ENCODE results near the gene DNMT3A.

The DNMT3A gene

GRCh38 chr2:25341753-25342371, at the start of gene DNMT3A:
Gene DNMT3A (minus strand): TSS chr2:25341925. CDS start chr2:25313984, 27,941 bp downstream.
- peak; percentile 69 to 73 for DNase-seq

- DNase-seq, result no peak
Measured at GRCh38 chr2:25389161-25389560, 47.4 kb upstream of the DNMT3A start.

- no peak for DNase-seq
Measured at GRCh38 chr2:25388491-25388890, 46.8 kb upstream of the DNMT3A start.

- DNase-seq, result no peak
Measured at GRCh38 chr2:25387876-25388449, 46.2 kb upstream of the DNMT3A start.

- DNase-seq, result no peak
Measured at GRCh38 chr2:25386971-25387875, 45.5 kb upstream of the DNMT3A start.

GRCh38 chr2:25385910-25386309, 44.2 kb upstream of the DNMT3A start:
- no peak for DNase-seq

- DNase-seq, result no peak
Measured at GRCh38 chr2:25383806-25384205, 42.1 kb upstream of the DNMT3A start.

- DNase-seq, result no peak
Measured at GRCh38 chr2:25381502-25381901, 39.8 kb upstream of the DNMT3A start.

- no peak for DNase-seq
Measured at GRCh38 chr2:25380586-25381375, 39.1 kb upstream of the DNMT3A start.

- no peak for DNase-seq
Measured at GRCh38 chr2:25380023-25380422, 38.3 kb upstream of the DNMT3A start.

GRCh38 chr2:25379535-25379934, 37.8 kb upstream of the DNMT3A start:
- no peak for DNase-seq

GRCh38 chr2:25378731-25379490, 37.2 kb upstream of the DNMT3A start:
- no peak for DNase-seq

- no peak for DNase-seq
Measured at GRCh38 chr2:25377822-25378421, 36.2 kb upstream of the DNMT3A start.

GRCh38 chr2:25376750-25377621, 35.3 kb upstream of the DNMT3A start:
- peak; percentile 92 to 93 for DNase-seq

- DNase-seq, result no peak
Measured at GRCh38 chr2:25375989-25376545, 34.3 kb upstream of the DNMT3A start.

GRCh38 chr2:25375371-25375988, 33.8 kb upstream of the DNMT3A start:
- DNase-seq, result no peak

GRCh38 chr2:25374827-25375226, 33.1 kb upstream of the DNMT3A start:
- no peak for DNase-seq

GRCh38 chr2:25374411-25374810, 32.7 kb upstream of the DNMT3A start:
- no peak for DNase-seq

GRCh38 chr2:25373269-25373981, 31.7 kb upstream of the DNMT3A start:
- DNase-seq, result no peak
